DMS53 (cell line): ENCODE measurements around the gene ZDHHC13.

ENCODE experiments used
- DNase-seq: peaks from one replicate; lab custom pipeline; 2025; lab: John Stamatoyannopoulos, UW

Gene ZDHHC13

GRCh38 chr11:19168090-19168489 lies 51.1 kb downstream of the ZDHHC13 start:
- no peak for DNase-seq

GRCh38 chr11:19173004-19173689 lies 56.2 kb downstream of the ZDHHC13 start:
- no peak for DNase-seq

DNA sequence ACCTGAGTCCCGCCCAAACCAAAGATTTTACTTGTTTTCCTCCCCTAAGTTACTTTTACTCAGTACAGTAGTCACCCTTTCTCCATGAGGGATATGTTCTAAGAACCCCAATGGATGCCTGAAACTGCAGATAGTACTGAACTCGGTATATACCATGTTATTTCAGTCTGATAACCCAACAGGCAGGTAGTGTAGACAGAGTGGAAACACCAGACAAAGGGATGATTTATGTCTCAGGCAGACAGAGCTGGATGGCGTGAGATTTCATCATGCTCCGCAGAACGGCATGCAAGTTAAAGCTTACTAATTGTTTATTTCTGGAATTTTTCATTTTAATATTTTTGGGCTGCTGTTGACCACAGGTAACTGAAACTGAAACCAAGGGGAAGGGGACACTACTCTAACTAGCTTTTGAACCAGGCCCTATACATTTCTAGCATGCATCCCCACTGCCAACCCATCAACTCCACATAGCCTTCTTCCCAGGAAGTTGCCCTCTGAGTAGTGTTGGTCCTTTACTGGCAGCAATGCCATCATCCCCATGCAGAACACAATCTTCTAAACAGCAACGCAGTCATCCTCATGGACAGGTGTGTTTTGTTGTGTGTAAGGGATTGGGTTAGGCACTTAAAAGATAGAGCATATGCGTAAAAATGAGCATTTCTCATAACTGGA lies 57.1 kb downstream of the ZDHHC13 start:
- no peak for DNase-seq

DNA sequence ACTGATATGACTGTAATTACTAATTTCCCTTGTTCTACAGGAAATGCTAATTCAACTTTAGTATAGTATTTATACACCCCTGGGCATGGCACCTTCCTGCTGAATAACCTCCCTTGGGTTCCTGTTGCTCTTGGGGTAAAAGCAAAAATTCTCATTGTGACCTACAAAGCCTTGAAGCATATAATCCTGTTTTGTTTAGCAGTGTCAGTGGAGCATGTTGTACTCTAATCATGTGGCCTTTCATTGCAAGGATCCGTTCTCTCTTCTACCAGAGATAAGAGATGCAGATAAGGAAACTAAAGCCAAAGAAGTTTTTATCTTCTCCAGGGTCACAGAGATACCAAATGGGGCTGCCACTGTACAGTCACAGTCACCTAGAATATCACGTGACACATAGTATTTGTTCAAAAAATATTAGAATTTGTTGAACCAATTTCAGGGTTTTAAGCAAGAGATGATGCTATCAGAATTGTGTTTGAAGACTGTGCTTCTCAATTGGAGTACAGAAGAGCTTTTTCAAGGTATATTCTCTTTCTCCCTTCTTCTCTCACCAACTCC lies 59.7 kb downstream of the ZDHHC13 start:
- no peak for DNase-seq

DNA sequence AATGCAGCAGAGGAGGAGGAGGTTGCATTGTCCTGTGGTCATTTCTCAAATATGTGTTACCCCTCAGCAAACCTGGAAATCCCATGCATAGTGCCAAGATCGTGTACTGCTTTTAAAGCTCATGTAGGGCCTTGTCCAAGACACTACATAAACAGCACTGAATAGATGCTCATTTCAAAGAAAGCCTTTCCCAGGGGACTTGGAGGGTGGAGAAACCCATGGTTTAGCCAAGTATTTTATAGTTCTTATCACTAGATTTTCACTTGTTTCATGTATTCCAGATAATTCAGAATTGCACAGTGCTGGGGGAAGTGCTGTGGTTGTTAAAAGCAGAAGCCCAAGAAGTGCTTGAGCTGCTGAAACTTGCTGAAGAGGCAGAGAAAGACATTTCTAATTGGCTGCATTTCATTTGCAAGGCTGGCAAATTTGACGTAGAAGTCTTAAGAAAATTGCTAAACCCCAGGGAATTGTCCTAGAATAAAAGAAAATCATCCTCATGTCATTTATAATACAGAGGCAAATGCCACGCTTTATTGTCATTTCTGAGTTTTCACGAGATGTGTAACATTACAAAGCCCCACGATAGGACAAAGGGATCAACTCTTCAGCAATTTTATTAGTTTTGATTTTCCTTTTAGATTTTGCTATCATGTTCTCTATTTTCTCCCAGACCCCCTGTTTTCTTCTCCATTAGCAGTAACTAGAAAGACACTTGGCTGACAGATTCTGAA lies 64.7 kb downstream of the ZDHHC13 start:
- no peak for DNase-seq

DNA sequence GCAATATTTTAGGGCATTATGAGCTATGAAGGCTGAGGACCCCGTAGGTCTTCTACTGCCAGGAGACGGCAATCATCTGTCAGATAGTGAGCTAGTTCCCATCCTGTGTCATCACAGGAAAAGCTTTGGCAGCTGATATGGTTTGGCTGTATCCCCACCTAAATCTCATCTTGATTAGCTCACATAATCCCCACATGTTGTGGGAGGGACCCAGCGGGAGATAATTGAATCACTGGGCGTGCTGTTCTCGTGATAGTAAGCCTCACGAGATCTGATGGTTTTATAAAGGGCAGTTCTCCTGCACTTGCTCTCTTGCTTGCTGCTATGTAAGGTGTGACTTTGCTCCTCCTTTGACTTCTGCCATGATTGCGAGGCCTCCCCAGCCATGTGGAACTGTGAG lies 66.7 kb downstream of the ZDHHC13 start:
- no peak for DNase-seq

- DNase-seq: no peak
Observed at GRCh38 chr11:19185036-19185435, 68.1 kb downstream of the ZDHHC13 start.

DNA sequence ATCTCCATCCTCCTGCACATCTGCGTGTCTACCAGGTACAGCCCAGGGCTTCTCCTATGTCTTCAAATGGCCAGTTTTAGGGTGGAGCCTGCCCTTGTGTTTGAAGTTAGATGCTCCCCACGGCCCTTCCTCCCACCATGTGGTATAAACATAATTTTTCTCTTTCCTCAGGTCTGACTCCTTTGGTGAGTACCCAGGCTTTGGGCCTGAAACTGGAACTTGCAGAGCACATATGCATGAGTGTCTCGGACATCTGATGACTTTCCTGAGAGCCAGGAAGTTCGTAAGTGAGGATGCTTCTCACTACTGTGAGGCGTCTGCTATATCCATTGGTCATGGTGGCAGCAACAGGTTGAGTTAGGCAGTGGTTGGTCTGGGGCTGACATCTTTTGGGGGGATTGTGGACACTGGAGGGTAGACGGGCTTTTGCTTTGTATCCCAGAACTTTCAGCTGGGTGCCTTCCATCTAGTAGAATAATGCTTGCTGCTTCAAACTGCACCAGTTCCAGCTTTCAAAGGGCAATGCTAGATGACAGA lies 68.6 kb downstream of the ZDHHC13 start:
- DNase-seq: no peak

DNA sequence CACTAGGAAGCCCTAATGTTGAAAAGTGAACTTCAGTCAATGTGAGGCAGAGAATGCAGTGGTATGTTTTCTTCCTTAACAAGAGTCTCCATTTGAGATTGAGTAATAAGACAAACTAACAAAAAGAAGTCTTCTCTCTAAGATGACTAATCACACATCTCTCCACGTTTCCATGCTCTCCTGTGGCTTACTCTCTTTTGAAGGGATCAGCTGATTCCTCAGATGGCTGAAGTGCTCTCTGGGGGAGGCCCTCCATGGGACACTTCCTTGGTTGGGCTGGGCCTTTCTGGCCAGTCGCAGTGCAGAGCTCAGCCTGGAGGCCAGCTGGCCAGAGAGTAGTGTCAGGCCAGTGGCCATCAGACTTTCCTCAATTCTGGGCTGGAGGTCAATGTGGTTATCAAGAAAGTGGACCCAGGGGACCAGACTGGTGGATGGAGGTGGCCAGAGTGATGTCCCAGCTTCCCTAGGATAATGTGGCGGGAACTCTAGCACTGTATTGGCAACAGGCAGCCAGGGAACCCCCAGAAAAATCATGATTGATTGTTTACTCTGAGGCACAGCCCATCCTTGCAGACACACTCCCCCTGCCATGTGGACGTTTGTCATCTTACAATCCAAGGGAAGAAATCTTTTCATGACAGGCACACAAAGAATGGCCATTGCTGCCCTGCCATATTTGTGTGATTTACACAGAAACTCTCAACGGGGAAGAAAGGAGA lies 70.3 kb downstream of the ZDHHC13 start:
- DNase-seq: no peak

GRCh38 chr11:19187833-19188258 lies 70.9 kb downstream of the ZDHHC13 start:
- DNase-seq: peak; percentile 31

DNA sequence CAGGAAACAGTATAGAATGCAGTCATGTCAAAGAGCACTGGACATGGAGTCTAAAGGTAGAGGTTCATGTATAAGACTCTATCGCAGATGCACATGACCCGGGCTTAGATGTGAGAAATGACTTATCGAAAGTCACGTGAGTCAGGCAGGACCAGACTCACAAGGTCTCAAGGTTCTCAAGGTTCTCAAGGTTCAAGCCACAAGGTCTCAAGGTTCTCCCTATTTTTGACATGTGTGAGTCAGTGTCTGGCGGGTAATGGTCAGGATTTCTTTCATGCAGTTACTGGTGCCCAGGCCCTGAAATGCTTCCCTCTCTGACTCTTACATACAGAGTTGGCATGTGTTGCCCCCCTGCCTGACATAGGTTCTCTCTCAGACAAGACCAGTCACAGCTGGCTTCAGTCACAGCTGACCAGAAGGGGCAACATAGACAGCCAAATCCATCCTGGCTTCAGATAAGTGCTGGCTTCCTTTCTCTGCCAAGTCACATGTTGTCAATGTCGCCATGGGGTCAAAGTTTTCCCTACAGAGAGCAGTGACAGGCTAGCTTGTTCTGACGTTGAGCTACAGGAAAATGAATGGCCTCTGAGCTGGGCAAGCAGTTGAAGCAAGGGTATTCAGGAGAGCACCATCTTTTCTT lies 74.7 kb downstream of the ZDHHC13 start:
- DNase-seq: no peak

DNA sequence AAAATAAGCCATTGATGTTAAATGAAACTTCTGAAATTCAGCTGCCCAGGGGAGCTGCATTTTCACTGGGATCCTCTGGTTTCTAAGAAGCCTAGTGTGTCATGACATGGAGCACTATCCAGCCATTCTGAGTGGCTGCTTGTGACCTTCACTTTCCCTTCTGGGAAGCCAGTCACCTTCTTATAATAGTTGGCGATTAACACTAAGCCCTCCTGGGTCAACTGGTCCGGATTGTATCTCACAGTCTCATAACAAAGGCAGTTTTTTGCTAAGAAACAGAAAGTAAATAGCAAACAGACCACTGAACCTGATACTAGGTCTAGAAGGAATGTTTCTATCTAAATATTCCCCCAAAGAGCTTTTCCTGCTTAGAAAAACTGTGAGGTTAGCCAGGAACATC lies 76.9 kb downstream of the ZDHHC13 start:
- no peak for DNase-seq

GRCh38 chr11:19194620-19195308 lies 77.8 kb downstream of the ZDHHC13 start:
- no peak for DNase-seq

DNA sequence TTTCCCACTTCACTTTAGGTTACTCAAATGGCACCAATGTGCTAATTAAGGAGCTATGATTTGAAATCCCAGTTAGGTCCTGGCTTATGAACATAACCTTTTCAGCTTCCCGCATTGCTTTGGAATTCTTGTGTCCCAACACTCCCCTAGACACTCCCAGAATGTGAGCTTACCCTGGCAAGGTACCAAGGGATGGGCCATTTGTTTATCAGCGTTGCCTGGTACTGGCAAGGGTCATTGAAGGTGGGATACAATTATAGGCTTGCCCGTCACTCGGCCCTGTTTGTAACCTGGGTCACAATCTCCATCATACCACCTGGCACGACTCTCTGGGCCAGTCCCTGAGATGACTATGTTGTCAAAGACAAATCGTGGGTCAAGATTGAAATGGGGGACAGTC lies 79.5 kb downstream of the ZDHHC13 start:
- no peak for DNase-seq

DNA sequence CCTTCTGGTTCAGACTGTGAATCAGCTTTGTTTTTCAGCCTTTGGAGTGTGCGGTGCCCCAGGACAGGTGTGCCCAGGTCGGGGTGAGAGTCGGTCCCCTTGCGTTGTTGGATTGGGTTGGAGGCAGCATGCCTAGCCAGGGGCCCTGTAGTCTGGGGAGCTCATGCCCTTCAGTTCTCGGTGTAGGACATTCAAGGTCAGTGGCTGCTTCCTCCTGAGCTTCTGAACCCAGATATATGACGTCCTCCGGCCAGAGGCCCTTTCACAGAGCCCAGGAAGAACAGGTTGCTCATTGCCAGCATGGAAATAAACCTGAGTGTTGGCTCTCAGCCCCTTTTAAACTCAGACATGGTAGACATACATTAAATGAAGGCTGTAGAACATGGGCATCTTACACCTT lies 82.1 kb downstream of the ZDHHC13 start:
- DNase-seq: no peak

DNA sequence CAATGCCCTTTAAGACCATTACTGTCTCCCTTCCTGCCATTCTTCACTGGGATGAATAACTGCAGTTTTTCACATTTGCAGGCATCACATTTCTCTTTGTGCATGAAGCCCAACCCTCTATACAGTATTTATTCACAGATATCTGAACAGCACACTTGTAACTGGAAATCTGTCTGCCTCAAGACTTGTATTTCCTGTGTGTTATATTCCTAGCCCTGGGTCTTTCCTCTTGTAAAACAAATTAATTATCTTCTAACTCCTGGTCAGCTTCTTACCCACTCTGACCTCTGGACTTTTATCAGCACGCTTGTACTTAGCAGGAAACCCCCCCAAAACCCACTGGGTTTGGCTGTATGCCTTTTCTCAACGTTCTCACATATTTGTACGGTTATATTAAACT lies 82.8 kb downstream of the ZDHHC13 start:
- DNase-seq: no peak

- DNase-seq: no peak
Observed at GRCh38 chr11:19200410-19201201, 83.6 kb downstream of the ZDHHC13 start.

DNA sequence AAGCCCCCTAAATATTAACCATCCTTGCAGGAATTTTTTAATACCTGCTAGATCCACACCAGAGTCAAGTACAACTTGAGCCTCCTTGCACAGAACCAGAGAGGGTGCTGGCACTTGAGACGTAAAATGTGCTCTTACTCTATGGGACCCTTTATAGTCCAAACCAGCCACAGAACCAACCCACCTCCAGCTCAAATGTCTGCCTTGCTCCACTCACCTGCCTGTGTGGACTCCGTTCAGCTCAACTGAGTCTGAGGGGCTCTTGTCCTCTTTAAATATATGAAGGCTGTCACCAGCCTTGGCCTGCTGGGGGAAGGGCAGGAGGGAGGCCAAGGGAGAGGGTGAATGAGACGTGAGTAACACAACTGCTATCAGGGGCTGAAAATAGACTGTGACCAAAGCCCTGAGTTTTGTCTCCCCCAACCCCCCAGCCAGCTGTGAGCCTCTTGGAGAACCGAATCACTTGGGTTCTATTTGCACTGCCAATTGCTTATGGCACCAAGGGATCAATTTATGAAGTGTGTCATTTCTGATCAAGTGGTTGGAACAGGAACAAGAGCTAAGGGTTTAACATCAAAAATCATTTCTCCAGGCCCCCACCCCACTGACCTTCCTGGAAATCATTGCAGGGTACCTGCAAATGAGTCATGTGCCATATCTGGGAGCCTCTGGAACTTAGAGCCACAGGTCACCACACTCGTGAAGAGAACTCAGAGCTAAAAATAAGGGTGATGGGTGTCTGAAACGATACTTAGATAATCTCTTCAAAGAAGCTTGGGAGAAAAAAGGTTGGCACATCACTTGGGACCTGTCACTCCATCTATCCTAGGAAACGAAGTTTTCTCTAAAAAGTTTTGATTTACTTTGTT lies 85.0 kb downstream of the ZDHHC13 start, which contains the start of gene CSRP3:
Gene CSRP3, minus strand, starts transcription at position 247 of the 869 bp plus-strand sequence. CDS start 9,535 bp downstream, outside the sequence.
- DNase-seq: no peak

- no peak for DNase-seq
Observed at GRCh38 chr11:19204836-19205235, 87.9 kb downstream of the ZDHHC13 start.
